Neural cell (in vitro differentiated cells): ENCODE results near the gene FTCDNL1.

Experiments used
- EZH2 ChIP-seq: fragments of 200-600, 300-800 bp; shearing (Covaris generic), sonication (generic); IDR thresholded peaks from 2 replicates; pipeline ENCODE4 v1.6.1; 2014; ENCODE audit warnings: antibody characterized with exemption, low read length, borderline replicate concordance, mild to moderate bottlenecking; ENCODE audit not compliant: insufficient read depth, poor library complexity, severe bottlenecking
- POLR2AphosphoS5 ChIP-seq: IDR thresholded peaks from 2 replicates; pipeline ENCODE4 v1.6.1; 2012
- TF ChIP-seq, protein P1 (sequence below): fragments of 450-650 bp; IDR thresholded peaks from 2 replicates; pipeline ENCODE4 v1.5.1; 2014; ENCODE audit warnings: antibody characterized with exemption, mild to moderate bottlenecking, moderate library complexity; ENCODE audit not compliant: poor library complexity, severe bottlenecking
- TF ChIP-seq, protein P2 (sequence below): IDR thresholded peaks from 2 replicates; pipeline ENCODE4 v1.6.1; 2012; ENCODE audit warnings: borderline replicate concordance

DNA sequence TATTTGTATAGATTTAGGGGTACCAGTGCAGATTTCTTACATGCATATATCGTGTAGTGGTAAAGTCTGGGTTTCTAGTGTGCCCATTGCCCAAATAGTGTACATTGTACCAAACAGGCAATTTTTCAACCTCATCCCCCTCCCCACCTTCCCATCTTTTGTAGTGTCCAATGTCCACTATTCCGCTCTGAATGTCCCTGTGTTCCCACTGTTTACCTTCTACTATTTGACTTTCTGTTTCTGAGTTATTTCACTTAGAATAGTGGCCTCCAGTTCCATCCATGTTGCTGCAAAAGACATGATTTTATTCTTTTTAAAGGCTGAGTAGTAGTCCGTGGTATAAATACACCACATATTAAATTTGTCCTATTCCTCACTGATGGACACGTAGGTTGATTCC is 132.9 kb downstream of the FTCDNL1 start:
- TF ChIP-seq, protein P1, sequence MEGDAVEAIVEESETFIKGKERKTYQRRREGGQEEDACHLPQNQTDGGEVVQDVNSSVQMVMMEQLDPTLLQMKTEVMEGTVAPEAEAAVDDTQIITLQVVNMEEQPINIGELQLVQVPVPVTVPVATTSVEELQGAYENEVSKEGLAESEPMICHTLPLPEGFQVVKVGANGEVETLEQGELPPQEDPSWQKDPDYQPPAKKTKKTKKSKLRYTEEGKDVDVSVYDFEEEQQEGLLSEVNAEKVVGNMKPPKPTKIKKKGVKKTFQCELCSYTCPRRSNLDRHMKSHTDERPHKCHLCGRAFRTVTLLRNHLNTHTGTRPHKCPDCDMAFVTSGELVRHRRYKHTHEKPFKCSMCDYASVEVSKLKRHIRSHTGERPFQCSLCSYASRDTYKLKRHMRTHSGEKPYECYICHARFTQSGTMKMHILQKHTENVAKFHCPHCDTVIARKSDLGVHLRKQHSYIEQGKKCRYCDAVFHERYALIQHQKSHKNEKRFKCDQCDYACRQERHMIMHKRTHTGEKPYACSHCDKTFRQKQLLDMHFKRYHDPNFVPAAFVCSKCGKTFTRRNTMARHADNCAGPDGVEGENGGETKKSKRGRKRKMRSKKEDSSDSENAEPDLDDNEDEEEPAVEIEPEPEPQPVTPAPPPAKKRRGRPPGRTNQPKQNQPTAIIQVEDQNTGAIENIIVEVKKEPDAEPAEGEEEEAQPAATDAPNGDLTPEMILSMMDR: no peak
- no peak for TF ChIP-seq POLR2AphosphoS5
- TF ChIP-seq, protein P2, sequence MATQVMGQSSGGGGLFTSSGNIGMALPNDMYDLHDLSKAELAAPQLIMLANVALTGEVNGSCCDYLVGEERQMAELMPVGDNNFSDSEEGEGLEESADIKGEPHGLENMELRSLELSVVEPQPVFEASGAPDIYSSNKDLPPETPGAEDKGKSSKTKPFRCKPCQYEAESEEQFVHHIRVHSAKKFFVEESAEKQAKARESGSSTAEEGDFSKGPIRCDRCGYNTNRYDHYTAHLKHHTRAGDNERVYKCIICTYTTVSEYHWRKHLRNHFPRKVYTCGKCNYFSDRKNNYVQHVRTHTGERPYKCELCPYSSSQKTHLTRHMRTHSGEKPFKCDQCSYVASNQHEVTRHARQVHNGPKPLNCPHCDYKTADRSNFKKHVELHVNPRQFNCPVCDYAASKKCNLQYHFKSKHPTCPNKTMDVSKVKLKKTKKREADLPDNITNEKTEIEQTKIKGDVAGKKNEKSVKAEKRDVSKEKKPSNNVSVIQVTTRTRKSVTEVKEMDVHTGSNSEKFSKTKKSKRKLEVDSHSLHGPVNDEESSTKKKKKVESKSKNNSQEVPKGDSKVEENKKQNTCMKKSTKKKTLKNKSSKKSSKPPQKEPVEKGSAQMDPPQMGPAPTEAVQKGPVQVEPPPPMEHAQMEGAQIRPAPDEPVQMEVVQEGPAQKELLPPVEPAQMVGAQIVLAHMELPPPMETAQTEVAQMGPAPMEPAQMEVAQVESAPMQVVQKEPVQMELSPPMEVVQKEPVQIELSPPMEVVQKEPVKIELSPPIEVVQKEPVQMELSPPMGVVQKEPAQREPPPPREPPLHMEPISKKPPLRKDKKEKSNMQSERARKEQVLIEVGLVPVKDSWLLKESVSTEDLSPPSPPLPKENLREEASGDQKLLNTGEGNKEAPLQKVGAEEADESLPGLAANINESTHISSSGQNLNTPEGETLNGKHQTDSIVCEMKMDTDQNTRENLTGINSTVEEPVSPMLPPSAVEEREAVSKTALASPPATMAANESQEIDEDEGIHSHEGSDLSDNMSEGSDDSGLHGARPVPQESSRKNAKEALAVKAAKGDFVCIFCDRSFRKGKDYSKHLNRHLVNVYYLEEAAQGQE: no peak
- no peak for TF ChIP-seq EZH2
